HCT116 (cell line): ENCODE data around the gene NCAPD3. TPM values are rescaled to one million over a fixed set of nuclear protein-coding genes. Genes with fewer than 3 reads are reported as not detected.

Experiments
- ATAC-seq: fragments of 200-7000 bp; cut with Tn5 transposase; 2 replicates; pipeline ENCODE4 v1.9.1; 2020; ENCODE audit warnings: mild to moderate bottlenecking, moderate library complexity
- BruUV-seq: library from RNA; stranded (reverse); fragments of 400-500 nt; replicated peaks from 2 replicates; lab custom pipeline; 2021; lab: Mats Ljungman, UMichigan
- CTCF ChIA-PET: fragments of 300-600 bp; sonication (Branson Sonifier 250); formaldehyde crosslinking; loops from one replicate; lab custom pipeline; 2021; ENCODE audit warnings: antibody characterized with exemption; lab: Charles Lee
- POLR2A ChIA-PET: fragments of 300-600, 350-600 bp; sonication (Branson Sonifier 250); formaldehyde crosslinking; loops from one replicate; lab custom pipeline; 2021; ENCODE audit warnings: antibody characterized with exemption; lab: Charles Lee
- RAD21 ChIA-PET, 2 experiments: fragments of 300-600 bp; sonication (Branson Sonifier 250); formaldehyde crosslinking; loops; one replicate each; lab custom pipeline; 2023; ENCODE audit warnings: low total read pairs in 2 of 2; ENCODE audit not compliant: uncharacterized antibody in 2 of 2, unreplicated experiment in 2 of 2, low non-redundant PET in 1 of 2; lab: Charles Lee
- DNase-seq: peaks from one replicate; pipeline ENCODE4 v3.0.0-alpha.2; 2010; ENCODE audit warnings: low read depth, low spot score
- H2AFZ ChIP-seq: fragments of 200-600 bp; shearing (Covaris generic), sonication (generic); 2 replicates; pipeline ENCODE4 v1.6.1; 2017; ENCODE audit warnings: low read depth, mixed run types, mixed read lengths, antibody characterized with exemption, low read length; ENCODE audit not compliant: poor library complexity, severe bottlenecking
- H3K27ac ChIP-seq: 2 replicates; pipeline ENCODE4 v1.5.1; 2012; ENCODE audit warnings: low read depth, low read length
- H3K27me3 ChIP-seq: fragments of 200-600 bp; sonication (generic); 2 replicates; pipeline ENCODE4 v1.6.1; 2016; ENCODE audit warnings: mixed run types, low read length, mixed read lengths; ENCODE audit not compliant: insufficient read depth
- H3K36me3 ChIP-seq, 2 experiments: fragments of 200-500 bp in 1 of 2; fragments of 200-600 bp in 1 of 2; sonication (Bioruptor generic) in 1 of 2; sonication (generic) in 1 of 2; 2 replicates each; pipeline versions ENCODE4 v1.5.1 to v1.6.1; 2014 to 2016; ENCODE audit warnings: low read length in 2 of 2, inconsistent platforms in 1 of 2, mixed read lengths in 1 of 2, mixed run types in 1 of 2; ENCODE audit not compliant: insufficient read depth in 2 of 2, control insufficient read depth in 1 of 2
- H3K4me1 ChIP-seq, 2 experiments: fragments of 200-600 bp in 1 of 2; sonication (generic) in 1 of 2; 2 replicates each; pipeline versions ENCODE4 v1.5.1 to v1.6.1; 2012 to 2017; ENCODE audit warnings: low read length in 2 of 2, inconsistent platforms in 1 of 2, mild to moderate bottlenecking in 1 of 2, mixed read lengths in 1 of 2, mixed run types in 1 of 2, moderate library complexity in 1 of 2; ENCODE audit not compliant: insufficient read depth in 2 of 2, control insufficient read depth in 1 of 2
- H3K4me2 ChIP-seq: fragments of 200-600 bp; sonication (generic); 2 replicates; pipeline ENCODE4 v1.6.1; 2017; ENCODE audit warnings: mixed run types, low read length, mixed read lengths
- H3K4me3 ChIP-seq, 2 experiments: fragments of 200-600 bp in 1 of 2; sonication (generic) in 1 of 2; replicated peaks in 1 of 2; 2 replicates each; pipeline ENCODE4 v1.5.1; 2011 to 2016; ENCODE audit warnings: low read length in 2 of 2, control low read depth in 1 of 2, low read depth in 1 of 2, mild to moderate bottlenecking in 1 of 2, mixed read lengths in 1 of 2, mixed run types in 1 of 2
- H3K79me2 ChIP-seq: fragments of 200-600 bp; sonication (generic); 2 replicates; pipeline ENCODE4 v1.6.1; 2017; ENCODE audit warnings: mild to moderate bottlenecking, mixed run types, low read length, moderate library complexity, mixed read lengths; ENCODE audit not compliant: insufficient read depth
- H3K9ac ChIP-seq: fragments of 200-600 bp; sonication (generic); 2 replicates; pipeline ENCODE4 v1.6.1; 2016; ENCODE audit warnings: low read length, mixed read lengths
- H3K9me2 ChIP-seq: fragments of 200-600 bp; sonication (generic), shearing (Covaris generic); 2 replicates; pipeline ENCODE4 v1.6.1; 2017; ENCODE audit warnings: mixed run types, mild to moderate bottlenecking, moderate library complexity; ENCODE audit not compliant: insufficient read depth
- H3K9me3 ChIP-seq, 2 experiments: fragments of 200-500 bp in 1 of 2; fragments of 200-600 bp in 1 of 2; sonication (Bioruptor generic) in 1 of 2; sonication (generic) in 1 of 2; 2 replicates each; pipeline ENCODE4 v1.6.1; 2014 to 2017; ENCODE audit warnings: low read length in 2 of 2, mixed read lengths in 2 of 2, inconsistent platforms in 1 of 2, low read depth in 1 of 2, mild to moderate bottlenecking in 1 of 2, mixed run types in 1 of 2, moderate library complexity in 1 of 2; ENCODE audit not compliant: control insufficient read depth in 1 of 2, insufficient read depth in 1 of 2
- H4K20me1 ChIP-seq: fragments of 200-600 bp; sonication (generic), shearing (Covaris generic); 2 replicates; pipeline ENCODE4 v1.6.1; 2017; ENCODE audit warnings: mixed run types, mild to moderate bottlenecking, moderate library complexity; ENCODE audit not compliant: insufficient read depth
- CBX3 ChIP-seq: IDR thresholded peaks from 2 replicates; pipeline ENCODE4 v1.6.1; 2012; ENCODE audit warnings: low read depth
- CEBPB ChIP-seq: IDR thresholded peaks from 2 replicates; pipeline ENCODE4 v1.6.1; 2012; ENCODE audit warnings: low read depth
- ELF1 ChIP-seq: IDR thresholded peaks from 2 replicates; pipeline ENCODE4 v1.6.1; 2012; ENCODE audit warnings: low read depth, borderline replicate concordance
- EZH2 ChIP-seq: fragments of 200-600 bp; sonication (generic); IDR thresholded peaks from 2 replicates; pipeline ENCODE4 v1.6.1; 2017; ENCODE audit warnings: antibody characterized with exemption, mixed run types
- FOSL1 ChIP-seq: IDR thresholded peaks from 2 replicates; pipeline ENCODE4 v1.6.1; 2012; ENCODE audit warnings: low read depth
- POLR2A ChIP-seq: IDR thresholded peaks from 2 replicates; pipeline ENCODE4 v1.7.0; 2011; ENCODE audit warnings: borderline replicate concordance; ENCODE audit not compliant: insufficient read depth, insufficient read length; ENCODE audit errors: extremely low read depth
- POLR2AphosphoS5 ChIP-seq: IDR thresholded peaks from 2 replicates; pipeline ENCODE4 v1.6.1; 2011; ENCODE audit warnings: mild to moderate bottlenecking, low read depth, low read length, moderate library complexity
- RAD21 ChIP-seq: IDR thresholded peaks from 2 replicates; pipeline ENCODE4 v1.6.1; 2012; ENCODE audit warnings: low read depth, mild to moderate bottlenecking
- SIN3A ChIP-seq: IDR thresholded peaks from 2 replicates; pipeline ENCODE4 v1.6.1; 2012; ENCODE audit warnings: low read depth
- SP1 ChIP-seq: IDR thresholded peaks from 2 replicates; pipeline ENCODE4 v1.6.1; 2012; ENCODE audit warnings: low read depth
- YY1 ChIP-seq: IDR thresholded peaks from 2 replicates; pipeline ENCODE4 v1.6.1; 2011; ENCODE audit warnings: low read length, low read depth, moderate library complexity, mild to moderate bottlenecking; ENCODE audit not compliant: insufficient replicate concordance; ENCODE audit errors: extremely low read depth
- ZFX ChIP-seq: fragments of 450-650 bp; IDR thresholded peaks from 2 replicates; pipeline ENCODE4 v1.6.1; 2017
- intact Hi-C: fragments of 100-400 bp; cut with micrococcal nuclease; formaldehyde crosslinking; loops from 2 replicates; pipeline ENCODE4 v1.10.0; 2022
- total RNA-seq: library from RNA; stranded (reverse); gene quantifications from one replicate; pipeline ENCODE4 v1.2.1, GENCODE V29; 2021; ENCODE audit not compliant: unreplicated experiment
- TF ChIP-seq, protein P1 (sequence below): IDR thresholded peaks from 2 replicates; pipeline ENCODE4 v1.6.1; 2012
- TF ChIP-seq, protein P2 (sequence below), 3 experiments: fragments of 200-600 bp in 1 of 3; sonication (generic) in 1 of 3; IDR thresholded peaks in 2 of 3; conservative IDR thresholded peaks in 1 of 3; 2 replicates each; pipeline ENCODE4 v1.5.1; 2012 to 2017; ENCODE audit warnings: low read depth in 2 of 3, low read length in 2 of 3, antibody characterized with exemption in 1 of 3, borderline replicate concordance in 1 of 3, control low read depth in 1 of 3, mild to moderate bottlenecking in 1 of 3, mixed read lengths in 1 of 3, mixed run types in 1 of 3, moderate library complexity in 1 of 3; ENCODE audit not compliant: insufficient read depth in 1 of 3
- TF ChIP-seq, protein P3 (sequence below): IDR thresholded peaks from 2 replicates; pipeline ENCODE4 v1.6.1; 2012; ENCODE audit warnings: low read depth

The NCAPD3 gene
- total RNA-seq, 1 experiment from 2014 or later, result 71.0 TPM

DNA sequence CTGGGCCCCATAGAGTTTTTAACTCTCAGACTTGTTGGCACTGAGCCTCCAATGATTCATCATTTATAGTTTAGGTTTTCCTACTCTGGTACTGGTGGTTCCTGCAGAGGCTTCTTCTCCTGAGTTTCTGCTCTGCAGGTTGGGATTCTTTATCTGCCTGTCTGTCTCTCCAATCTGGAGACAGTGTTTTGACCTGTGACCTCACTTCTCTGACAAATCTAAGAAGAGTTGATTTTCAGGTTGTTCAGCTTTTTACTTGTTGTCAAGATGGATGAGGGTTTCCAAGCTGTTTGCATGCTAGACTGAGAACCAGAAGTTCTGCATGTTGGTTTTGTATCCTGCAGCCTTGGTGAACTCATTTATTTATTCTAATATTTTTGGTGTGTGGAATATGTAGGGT is 91.0 kb downstream of the NCAPD3 start:
- Histone ChIP-seq H3K27ac (no peak overlapping the region), H3K4me2 (no peak overlapping the region), H3K4me1 (no peaks in the 10 kb centered on the region), H3K9ac (no peak overlapping the region), H3K79me2 (no peaks in the 10 kb centered on the region), H3K36me3 (no peaks in the 10 kb centered on the region), H3K27me3 (peaks cover 4% of the 10 kb centered on the region), H4K20me1 (no peaks in the 10 kb centered on the region), H3K9me2 (no peaks in the 10 kb centered on the region), H3K9me3 (peaks cover 0 to 8% of the 10 kb centered on the region in 2 experiments; a peak in 2 of 4 replicates)
- no peak for DNase-seq
- POLR2A ChIA-PET, result no interaction called here
- no peak for ATAC-seq
- CTCF ChIA-PET, result no interaction called here
- intact Hi-C loops, result no loop called here
- RAD21 ChIA-PET, result no interaction called here
- no TSS peak for BruUV-seq
- TF ChIP-seq POLR2AphosphoS5 (no peak), YY1 (no peak), ELF1 (no peak), FOSL1 (no peak), ZFX (no peak), EZH2 (no peak), SP1 (no peak), CEBPB (no peak)
- TF ChIP-seq, protein P1, sequence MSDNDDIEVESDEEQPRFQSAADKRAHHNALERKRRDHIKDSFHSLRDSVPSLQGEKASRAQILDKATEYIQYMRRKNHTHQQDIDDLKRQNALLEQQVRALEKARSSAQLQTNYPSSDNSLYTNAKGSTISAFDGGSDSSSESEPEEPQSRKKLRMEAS, result no peak
- TF ChIP-seq, all 23 proteins: peak for 0
- Histone ChIP-seq H2AFZ (no peak overlapping the region), H3K4me3 (no peak overlapping the region)

DNA sequence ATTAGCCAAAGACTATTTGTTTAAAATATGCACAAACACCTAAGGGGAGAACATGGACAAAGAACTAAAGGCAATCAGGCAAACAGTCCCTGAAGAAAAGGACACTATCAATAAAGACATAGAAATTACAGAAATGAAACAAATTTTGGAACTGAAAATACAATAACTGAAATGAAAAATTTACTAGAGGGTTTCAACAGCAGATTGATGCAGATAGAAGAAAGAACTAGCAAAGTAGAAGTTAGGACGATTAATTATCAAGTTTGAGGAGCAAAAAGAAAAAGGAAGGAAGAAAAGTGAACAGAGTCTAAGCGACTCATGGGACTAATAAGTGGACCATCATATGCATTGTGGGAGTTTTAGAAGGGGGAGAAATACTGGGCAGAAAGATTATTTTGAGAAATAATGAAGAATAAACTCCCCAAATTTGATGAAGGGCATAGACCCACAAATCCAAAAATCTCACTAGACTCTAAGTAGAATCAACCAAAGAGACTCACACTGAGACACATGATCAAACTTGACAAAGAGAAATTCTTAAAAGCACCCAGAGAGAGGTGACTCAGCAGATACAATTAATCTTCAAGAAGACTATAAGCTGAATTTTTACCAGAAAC is 92.0 kb downstream of the NCAPD3 start:
- TF ChIP-seq RAD21 (no peak), CEBPB (no peak), EZH2 (no peak), POLR2AphosphoS5 (no peak), SIN3A (no peak), POLR2A (no peak), CBX3 (no peak)
- TF ChIP-seq, protein P1, result no peak
- TF ChIP-seq, protein P2, sequence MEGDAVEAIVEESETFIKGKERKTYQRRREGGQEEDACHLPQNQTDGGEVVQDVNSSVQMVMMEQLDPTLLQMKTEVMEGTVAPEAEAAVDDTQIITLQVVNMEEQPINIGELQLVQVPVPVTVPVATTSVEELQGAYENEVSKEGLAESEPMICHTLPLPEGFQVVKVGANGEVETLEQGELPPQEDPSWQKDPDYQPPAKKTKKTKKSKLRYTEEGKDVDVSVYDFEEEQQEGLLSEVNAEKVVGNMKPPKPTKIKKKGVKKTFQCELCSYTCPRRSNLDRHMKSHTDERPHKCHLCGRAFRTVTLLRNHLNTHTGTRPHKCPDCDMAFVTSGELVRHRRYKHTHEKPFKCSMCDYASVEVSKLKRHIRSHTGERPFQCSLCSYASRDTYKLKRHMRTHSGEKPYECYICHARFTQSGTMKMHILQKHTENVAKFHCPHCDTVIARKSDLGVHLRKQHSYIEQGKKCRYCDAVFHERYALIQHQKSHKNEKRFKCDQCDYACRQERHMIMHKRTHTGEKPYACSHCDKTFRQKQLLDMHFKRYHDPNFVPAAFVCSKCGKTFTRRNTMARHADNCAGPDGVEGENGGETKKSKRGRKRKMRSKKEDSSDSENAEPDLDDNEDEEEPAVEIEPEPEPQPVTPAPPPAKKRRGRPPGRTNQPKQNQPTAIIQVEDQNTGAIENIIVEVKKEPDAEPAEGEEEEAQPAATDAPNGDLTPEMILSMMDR (IDR thresholded peaks at IDR 0.05 in 2 of 3, conservative IDR thresholded peaks at IDR 0.05 in 1 of 3; ENCODE audit: borderline replicate concordance in 1 of 3, insufficient read depth in 1 of 3, low read depth in 2 of 3, low read length in 2 of 3), result no peak
- TF ChIP-seq, protein P3, sequence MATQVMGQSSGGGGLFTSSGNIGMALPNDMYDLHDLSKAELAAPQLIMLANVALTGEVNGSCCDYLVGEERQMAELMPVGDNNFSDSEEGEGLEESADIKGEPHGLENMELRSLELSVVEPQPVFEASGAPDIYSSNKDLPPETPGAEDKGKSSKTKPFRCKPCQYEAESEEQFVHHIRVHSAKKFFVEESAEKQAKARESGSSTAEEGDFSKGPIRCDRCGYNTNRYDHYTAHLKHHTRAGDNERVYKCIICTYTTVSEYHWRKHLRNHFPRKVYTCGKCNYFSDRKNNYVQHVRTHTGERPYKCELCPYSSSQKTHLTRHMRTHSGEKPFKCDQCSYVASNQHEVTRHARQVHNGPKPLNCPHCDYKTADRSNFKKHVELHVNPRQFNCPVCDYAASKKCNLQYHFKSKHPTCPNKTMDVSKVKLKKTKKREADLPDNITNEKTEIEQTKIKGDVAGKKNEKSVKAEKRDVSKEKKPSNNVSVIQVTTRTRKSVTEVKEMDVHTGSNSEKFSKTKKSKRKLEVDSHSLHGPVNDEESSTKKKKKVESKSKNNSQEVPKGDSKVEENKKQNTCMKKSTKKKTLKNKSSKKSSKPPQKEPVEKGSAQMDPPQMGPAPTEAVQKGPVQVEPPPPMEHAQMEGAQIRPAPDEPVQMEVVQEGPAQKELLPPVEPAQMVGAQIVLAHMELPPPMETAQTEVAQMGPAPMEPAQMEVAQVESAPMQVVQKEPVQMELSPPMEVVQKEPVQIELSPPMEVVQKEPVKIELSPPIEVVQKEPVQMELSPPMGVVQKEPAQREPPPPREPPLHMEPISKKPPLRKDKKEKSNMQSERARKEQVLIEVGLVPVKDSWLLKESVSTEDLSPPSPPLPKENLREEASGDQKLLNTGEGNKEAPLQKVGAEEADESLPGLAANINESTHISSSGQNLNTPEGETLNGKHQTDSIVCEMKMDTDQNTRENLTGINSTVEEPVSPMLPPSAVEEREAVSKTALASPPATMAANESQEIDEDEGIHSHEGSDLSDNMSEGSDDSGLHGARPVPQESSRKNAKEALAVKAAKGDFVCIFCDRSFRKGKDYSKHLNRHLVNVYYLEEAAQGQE, result no peak
- ChIA-PET POLR2A (no interaction called here), CTCF (no interaction called here), RAD21 (no interaction called here)
- Histone ChIP-seq H3K4me3 (no peak overlapping the region), H3K27ac (no peak overlapping the region), H3K36me3 (no peaks in the 10 kb centered on the region), H3K4me2 (no peak overlapping the region), H3K9me2 (no peaks in the 10 kb centered on the region), H3K9ac (no peak overlapping the region), H2AFZ (no peak overlapping the region), H3K4me1 (no peaks in the 10 kb centered on the region), H3K27me3 (peaks cover 15% of the 10 kb centered on the region), H3K9me3 (peaks cover 0 to 8% of the 10 kb centered on the region in 2 experiments; a peak in 2 of 4 replicates), H3K79me2 (no peaks in the 10 kb centered on the region), H4K20me1 (no peaks in the 10 kb centered on the region)
- no peak for DNase-seq
- BruUV-seq, result no TSS peak
- ATAC-seq, result no peak
- intact Hi-C loops, result no loop called here
